Activated naive CD8-positive, alpha-beta T cell treated with anti-CD3 and anti-CD28 coated beads for 36 hours (primary cell): Measurements from ENCODE around the gene ACSF2. TPM values are rescaled to one million over a fixed set of nuclear protein-coding genes. Genes with fewer than 3 reads are reported as not detected.
"Not testable (repeated sequence)": the region's sequence is repeated elsewhere in the genome, so short reads cannot be mapped to it uniquely, and the experiment has no call there.

Source experiments
- DNase-seq: peaks from one replicate; pipeline ENCODE4 v3.0.0; 2021
- H3K27ac Mint-ChIP-seq: one replicate; pipeline ENCODE4 v1.8.0; 2022; ENCODE audit warnings: mild to moderate bottlenecking, moderate library complexity, mixed read lengths
- H3K27me3 Mint-ChIP-seq: one replicate; pipeline ENCODE4 v1.8.0; 2022; ENCODE audit warnings: mild to moderate bottlenecking, mixed read lengths
- H3K36me3 Mint-ChIP-seq: one replicate; pipeline ENCODE4 v1.8.0; 2021; ENCODE audit warnings: mild to moderate bottlenecking, mixed read lengths
- H3K4me1 Mint-ChIP-seq: one replicate; pipeline ENCODE4 v1.8.0; 2021; ENCODE audit warnings: mixed read lengths
- H3K4me3 Mint-ChIP-seq: one replicate; pipeline ENCODE4 v1.8.0; 2022; ENCODE audit warnings: mild to moderate bottlenecking, moderate library complexity, mixed read lengths
- H3K9me3 Mint-ChIP-seq: one replicate; pipeline ENCODE4 v1.8.0; 2022; ENCODE audit warnings: mixed read lengths
- total RNA-seq, 2 experiments: library from RNA; stranded (reverse); gene quantifications; one replicate each; pipeline ENCODE4 v1.2.3, GENCODE V29; 2021

ACSF2 gene
- total RNA-seq, 2 experiments from 2014 or later, result 9.2 to 9.7 TPM

DNA sequence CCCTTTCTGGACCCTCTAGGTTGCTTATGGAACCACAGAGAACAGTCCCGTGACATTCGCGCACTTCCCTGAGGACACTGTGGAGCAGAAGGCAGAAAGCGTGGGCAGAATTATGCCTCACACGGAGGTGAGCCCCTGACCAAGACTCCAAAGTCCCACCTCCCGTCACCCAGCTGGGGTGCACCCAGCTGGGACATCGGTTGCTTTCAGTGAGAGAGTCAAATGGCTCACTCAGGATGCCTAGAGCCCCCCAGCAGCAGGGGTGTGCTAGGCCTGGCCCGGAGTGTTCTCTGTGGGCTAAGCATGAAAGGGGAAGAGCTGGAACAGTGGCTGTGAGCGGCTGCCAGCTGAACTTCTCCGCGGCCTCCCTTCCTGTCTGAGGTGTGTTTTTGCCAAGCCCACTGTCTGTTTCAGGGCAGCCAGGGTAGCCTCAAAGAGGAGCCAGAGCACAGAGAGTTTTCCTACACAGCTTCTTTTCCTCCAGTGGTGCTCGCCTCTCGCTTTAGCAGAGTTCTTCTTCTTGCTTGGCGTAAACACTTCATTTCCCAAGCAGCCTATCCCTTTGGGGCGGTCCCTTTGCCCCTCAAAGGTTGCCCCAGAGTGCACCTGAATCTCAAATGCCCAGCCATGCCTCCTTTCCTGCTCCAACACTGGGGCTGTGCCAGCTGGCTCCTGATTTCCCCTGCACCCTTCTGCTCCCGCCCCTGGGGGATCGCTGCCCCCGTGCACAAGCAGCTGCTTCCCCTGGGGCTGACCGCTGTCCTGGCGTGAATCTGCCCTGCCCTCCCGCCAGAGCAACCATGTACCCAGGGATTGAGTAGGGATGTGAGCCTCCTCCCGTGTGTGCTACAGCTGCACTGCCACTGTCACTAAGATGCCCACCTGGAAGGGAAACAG lies 45.2 kb downstream of the ACSF2 start:
- no peak for DNase-seq

DNA sequence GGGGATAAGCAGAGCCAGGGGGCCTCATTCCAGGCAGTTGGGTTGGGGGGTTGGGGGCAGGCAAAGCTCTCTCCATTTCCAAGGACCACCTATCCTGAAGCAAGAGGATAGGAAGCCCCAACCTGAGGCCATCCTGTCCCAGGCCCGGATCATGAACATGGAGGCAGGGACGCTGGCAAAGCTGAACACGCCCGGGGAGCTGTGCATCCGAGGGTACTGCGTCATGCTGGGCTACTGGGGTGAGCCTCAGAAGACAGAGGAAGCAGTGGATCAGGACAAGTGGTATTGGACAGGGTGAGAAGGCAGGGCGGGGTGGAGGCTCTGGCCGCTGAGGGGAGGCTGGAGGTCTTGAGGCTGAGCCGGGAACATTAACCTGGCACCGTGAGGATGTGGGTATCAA lies 46.3 kb downstream of the ACSF2 start:
- DNase-seq, result no peak
- no peaks in the 10 kb centered on the region for H3K36me3 Mint-ChIP-seq
- H3K27ac Mint-ChIP-seq, result no peak overlapping the region
- H3K4me3 Mint-ChIP-seq, result no peak overlapping the region
- H3K4me1 Mint-ChIP-seq, result peaks cover 7% of the 10 kb centered on the region
- H3K9me3 Mint-ChIP-seq, result no peaks in the 10 kb centered on the region
- peaks cover 32% of the 10 kb centered on the region for H3K27me3 Mint-ChIP-seq

More for the DNA sequence above, 45.2 kb downstream of the ACSF2 start:
- Mint-ChIP-seq H3K27ac (no peak overlapping the region), H3K4me1 (peaks cover 7% of the 10 kb centered on the region), H3K27me3 (peaks cover 34% of the 10 kb centered on the region), H3K9me3 (no peaks in the 10 kb centered on the region), H3K36me3 (no peaks in the 10 kb centered on the region), H3K4me3 (no peak overlapping the region)

GRCh38 chr17:50472761-50473161 lies 46.7 kb downstream of the ACSF2 start:
- peaks cover 27% of the 10 kb centered on the region for H3K27me3 Mint-ChIP-seq
- not testable (repeated sequence) for DNase-seq

GRCh38 chr17:50473901-50474300 lies 47.9 kb downstream of the ACSF2 start:
- H3K27me3 Mint-ChIP-seq, result peaks cover 19% of the 10 kb centered on the region
- H3K4me1 Mint-ChIP-seq, result peaks cover 13% of the 10 kb centered on the region

More at GRCh38 chr17:50472761-50473161, 46.7 kb downstream of the ACSF2 start:
- H3K36me3 Mint-ChIP-seq, H3K4me1 Mint-ChIP-seq, H3K27ac Mint-ChIP-seq, H3K4me3 Mint-ChIP-seq, H3K9me3 Mint-ChIP-seq: not testable (repeated sequence)

DNA sequence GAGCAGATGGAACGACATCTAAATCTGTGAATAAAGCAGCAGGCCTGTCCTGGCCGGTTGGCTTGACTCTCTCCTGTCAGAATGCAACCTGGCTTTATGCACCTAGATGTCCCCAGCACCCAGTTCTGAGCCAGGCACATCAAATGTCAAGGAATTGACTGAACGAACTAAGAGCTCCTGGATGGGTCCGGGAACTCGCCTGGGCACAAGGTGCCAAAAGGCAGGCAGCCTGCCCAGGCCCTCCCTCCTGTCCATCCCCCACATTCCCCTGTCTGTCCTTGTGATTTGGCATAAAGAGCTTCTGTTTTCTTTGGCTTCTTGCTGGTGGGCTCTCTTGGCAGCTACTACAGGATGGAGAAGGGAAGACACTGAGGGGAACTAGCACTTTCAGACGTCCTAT lies 48.5 kb downstream of the ACSF2 start:
- Mint-ChIP-seq H3K9me3 (no peaks in the 10 kb centered on the region), H3K27me3 (peaks cover 15% of the 10 kb centered on the region), H3K4me3 (no peak overlapping the region), H3K36me3 (peaks cover under 1% of the 10 kb centered on the region), H3K27ac (no peak overlapping the region), H3K4me1 (peaks cover 14% of the 10 kb centered on the region)
- DNase-seq, result no peak

More at GRCh38 chr17:50473901-50474300, 47.9 kb downstream of the ACSF2 start:
- Mint-ChIP-seq H3K4me3 (no peak overlapping the region), H3K9me3 (no peaks in the 10 kb centered on the region), H3K27ac (no peak overlapping the region), H3K36me3 (no peaks in the 10 kb centered on the region)
- DNase-seq, result no peak

GRCh38 chr17:50475362-50475761 lies 49.3 kb downstream of the ACSF2 start:
- H3K36me3 Mint-ChIP-seq, result peaks cover 4% of the 10 kb centered on the region
- H3K9me3 Mint-ChIP-seq, result no peaks in the 10 kb centered on the region

GRCh38 chr17:50475775-50476544 lies 49.9 kb downstream of the ACSF2 start:
- H3K4me1 Mint-ChIP-seq, result peaks cover 22% of the 10 kb centered on the region
- not testable (repeated sequence) for H3K4me3 Mint-ChIP-seq, H3K27ac Mint-ChIP-seq, H3K9me3 Mint-ChIP-seq, DNase-seq, H3K27me3 Mint-ChIP-seq, H3K36me3 Mint-ChIP-seq

More at GRCh38 chr17:50475362-50475761, 49.3 kb downstream of the ACSF2 start:
- Mint-ChIP-seq H3K4me3 (no peak overlapping the region), H3K27me3 (peaks cover 7% of the 10 kb centered on the region), H3K27ac (no peak overlapping the region), H3K4me1 (peaks cover 22% of the 10 kb centered on the region)
- no peak for DNase-seq

GRCh38 chr17:50476545-50477315 lies 50.7 kb downstream of the ACSF2 start:
- no peaks in the 10 kb centered on the region for H3K27me3 Mint-ChIP-seq
- no peak overlapping the region for H3K27ac Mint-ChIP-seq
- no peaks in the 10 kb centered on the region for H3K9me3 Mint-ChIP-seq
- peaks cover 4% of the 10 kb centered on the region for H3K36me3 Mint-ChIP-seq
- peaks cover 21% of the 10 kb centered on the region for H3K4me1 Mint-ChIP-seq
- H3K4me3 Mint-ChIP-seq, result no peak overlapping the region
- no peak for DNase-seq

DNA sequence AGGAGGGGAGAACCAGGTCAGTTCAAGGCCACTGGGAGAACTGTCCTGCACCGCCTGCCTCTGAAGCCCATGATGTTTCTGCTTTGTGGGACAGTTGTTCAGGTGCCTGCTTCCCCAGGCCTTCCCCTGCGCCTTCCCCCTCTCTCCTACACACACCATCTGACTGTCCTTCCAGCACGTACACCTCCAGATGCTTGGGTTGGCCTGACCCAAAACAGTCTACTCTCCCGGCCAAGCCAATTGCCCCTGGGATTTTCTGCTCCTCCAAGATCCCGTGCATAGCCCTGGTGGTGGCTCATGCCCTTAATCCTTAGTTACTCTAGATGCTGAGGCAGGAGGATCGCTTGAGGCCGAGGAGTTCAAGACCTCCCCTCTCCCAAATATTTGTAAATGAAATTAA lies 52.0 kb downstream of the ACSF2 start:
- H3K27me3 Mint-ChIP-seq, result no peaks in the 10 kb centered on the region
- peak overlapping the region; percentile 84 for H3K4me3 Mint-ChIP-seq
- H3K9me3 Mint-ChIP-seq, result no peaks in the 10 kb centered on the region
- peaks cover 26% of the 10 kb centered on the region for H3K4me1 Mint-ChIP-seq
- H3K36me3 Mint-ChIP-seq, result peaks cover 9% of the 10 kb centered on the region
- peak overlapping the region; percentile 94 for H3K27ac Mint-ChIP-seq
- no peak for DNase-seq

- peaks cover 9% of the 10 kb centered on the region for H3K36me3 Mint-ChIP-seq
- no peaks in the 10 kb centered on the region for H3K9me3 Mint-ChIP-seq
- peaks cover 26% of the 10 kb centered on the region for H3K4me1 Mint-ChIP-seq
Measured at GRCh38 chr17:50478391-50479381, 52.7 kb downstream of the ACSF2 start, which contains the start of gene RSAD1. Gene RSAD1, plus strand, starts transcription at chr17:50478860. Its CDS starts 25 bp downstream, at chr17:50478885.

DNA sequence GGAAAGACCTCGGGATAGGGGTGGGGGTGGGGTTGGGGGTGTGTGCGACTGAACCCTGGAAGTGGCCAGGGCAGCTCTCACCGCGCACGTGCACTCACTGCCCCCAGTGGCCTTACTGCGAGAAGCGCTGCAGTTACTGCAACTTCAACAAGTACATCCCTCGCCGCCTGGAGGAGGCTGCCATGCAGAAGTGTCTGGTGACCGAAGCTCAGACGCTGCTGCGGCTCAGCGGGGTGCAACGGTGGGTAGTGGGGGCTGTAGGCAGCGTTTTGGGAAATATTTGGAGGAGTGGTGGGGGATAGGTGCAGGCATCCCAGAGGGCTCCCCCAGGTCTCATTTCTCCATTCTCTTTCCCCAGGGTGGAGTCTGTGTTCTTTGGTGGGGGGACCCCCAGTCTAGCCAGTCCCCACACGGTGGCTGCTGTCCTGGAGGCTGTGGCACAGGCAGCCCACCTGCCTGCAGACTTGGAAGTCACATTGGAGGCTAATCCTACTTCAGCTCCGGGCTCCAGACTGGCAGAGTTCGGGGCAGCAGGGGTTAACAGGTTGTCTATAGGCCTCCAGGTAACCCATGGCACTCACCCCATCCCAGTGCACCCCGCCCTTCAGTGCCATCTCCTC lies 53.6 kb downstream of the ACSF2 start:
- no peaks in the 10 kb centered on the region for H3K9me3 Mint-ChIP-seq
- peaks cover 9% of the 10 kb centered on the region for H3K36me3 Mint-ChIP-seq
- peaks cover 26% of the 10 kb centered on the region for H3K4me1 Mint-ChIP-seq
- peak overlapping the region; percentile 83 for H3K27ac Mint-ChIP-seq
- peak; percentile 73 for DNase-seq
- no peaks in the 10 kb centered on the region for H3K27me3 Mint-ChIP-seq
- H3K4me3 Mint-ChIP-seq, result peak overlapping the region; percentile 92

More at GRCh38 chr17:50478391-50479381, 52.7 kb downstream of the ACSF2 start, which contains the start of gene RSAD1:
- Mint-ChIP-seq H3K27ac (peak within 1 kb of the TSS; percentile 94), H3K27me3 (no peaks in the 10 kb centered on the region), H3K4me3 (peak within 1 kb of the TSS; percentile 92)
- peak; percentile 91 for DNase-seq

GRCh38 chr17:50480142-50480764 lies 54.2 kb downstream of the ACSF2 start:
- peaks cover 26% of the 10 kb centered on the region for H3K4me1 Mint-ChIP-seq
- peak overlapping the region; percentile 83 for H3K27ac Mint-ChIP-seq
- no peak for DNase-seq
- H3K27me3 Mint-ChIP-seq, result no peaks in the 10 kb centered on the region
- H3K9me3 Mint-ChIP-seq, result no peaks in the 10 kb centered on the region
- H3K36me3 Mint-ChIP-seq, result peaks cover 11% of the 10 kb centered on the region
- H3K4me3 Mint-ChIP-seq, result peak overlapping the region; percentile 92
